NCI-H69 (cell line): ENCODE results near the gene CLCN6.

Experiments
- DNase-seq: peaks from one replicate; lab custom pipeline; 2025; lab: John Stamatoyannopoulos, UW

The CLCN6 gene

GRCh38 chr1:11856698-11857097 lies 50.7 kb downstream of the CLCN6 start:
- DNase-seq = no peak

GRCh38 chr1:11857164-11857851 lies 51.3 kb downstream of the CLCN6 start:
- no peak for DNase-seq

GRCh38 chr1:11858158-11858557 lies 52.2 kb downstream of the CLCN6 start:
- no peak for DNase-seq

- DNase-seq = no peak
These were observed 52.6 kb downstream of the CLCN6 start, which contains the start of gene NPPB for GRCh38 chr1:11858613-11858967. NPPB (minus strand) TSS chr1:11858945; CDS start chr1:11858833, 112 bp downstream.

- DNase-seq = no peak
These were observed 53.2 kb downstream of the CLCN6 start for GRCh38 chr1:11858968-11859871.

- DNase-seq = no peak
These were observed 54.1 kb downstream of the CLCN6 start for GRCh38 chr1:11860083-11860482.

- DNase-seq = no peak
These were observed 54.6 kb downstream of the CLCN6 start for GRCh38 chr1:11860587-11860986.

- peak; percentile 4 for DNase-seq
These were observed 56.9 kb downstream of the CLCN6 start for GRCh38 chr1:11862890-11863289.

- DNase-seq = no peak
These were observed 62.5 kb downstream of the CLCN6 start for GRCh38 chr1:11868331-11868980.

GRCh38 chr1:11869104-11869503 lies 63.1 kb downstream of the CLCN6 start:
- no peak for DNase-seq

GRCh38 chr1:11869650-11870207 lies 63.7 kb downstream of the CLCN6 start:
- DNase-seq = no peak

- no peak for DNase-seq
These were observed 66.6 kb downstream of the CLCN6 start for GRCh38 chr1:11872545-11872944.

- DNase-seq = no peak
These were observed 67.6 kb downstream of the CLCN6 start for GRCh38 chr1:11873395-11874257.

- DNase-seq = no peak
These were observed 68.2 kb downstream of the CLCN6 start for GRCh38 chr1:11874258-11874562.

- DNase-seq = no peak
These were observed 68.6 kb downstream of the CLCN6 start for GRCh38 chr1:11874624-11875023.

GRCh38 chr1:11875094-11875493 lies 69.1 kb downstream of the CLCN6 start:
- DNase-seq = no peak

GRCh38 chr1:11877074-11877473 lies 71.1 kb downstream of the CLCN6 start:
- DNase-seq = no peak

- DNase-seq = no peak
These were observed 72.3 kb downstream of the CLCN6 start for GRCh38 chr1:11878081-11878890.

GRCh38 chr1:11878891-11879190 lies 72.8 kb downstream of the CLCN6 start:
- DNase-seq = no peak

GRCh38 chr1:11879311-11880180 lies 73.6 kb downstream of the CLCN6 start:
- no peak for DNase-seq
